PC-9 (cell line): ENCODE data around the gene TMCC2.

Source experiments
- EZH2 ChIP-seq: fragments of 200-600 bp; sonication (generic); IDR thresholded peaks from 2 replicates; pipeline ENCODE4 v1.8.0; 2017; ENCODE audit warnings: antibody characterized with exemption, low read depth
- TF ChIP-seq, protein P1 (sequence below): fragments of 200-600 bp; sonication (generic); conservative IDR thresholded peaks from 2 replicates; pipeline ENCODE4 v1.6.1; 2017; ENCODE audit warnings: mixed run types, antibody characterized with exemption, mild to moderate bottlenecking, moderate library complexity

- TF ChIP-seq, protein P1, sequence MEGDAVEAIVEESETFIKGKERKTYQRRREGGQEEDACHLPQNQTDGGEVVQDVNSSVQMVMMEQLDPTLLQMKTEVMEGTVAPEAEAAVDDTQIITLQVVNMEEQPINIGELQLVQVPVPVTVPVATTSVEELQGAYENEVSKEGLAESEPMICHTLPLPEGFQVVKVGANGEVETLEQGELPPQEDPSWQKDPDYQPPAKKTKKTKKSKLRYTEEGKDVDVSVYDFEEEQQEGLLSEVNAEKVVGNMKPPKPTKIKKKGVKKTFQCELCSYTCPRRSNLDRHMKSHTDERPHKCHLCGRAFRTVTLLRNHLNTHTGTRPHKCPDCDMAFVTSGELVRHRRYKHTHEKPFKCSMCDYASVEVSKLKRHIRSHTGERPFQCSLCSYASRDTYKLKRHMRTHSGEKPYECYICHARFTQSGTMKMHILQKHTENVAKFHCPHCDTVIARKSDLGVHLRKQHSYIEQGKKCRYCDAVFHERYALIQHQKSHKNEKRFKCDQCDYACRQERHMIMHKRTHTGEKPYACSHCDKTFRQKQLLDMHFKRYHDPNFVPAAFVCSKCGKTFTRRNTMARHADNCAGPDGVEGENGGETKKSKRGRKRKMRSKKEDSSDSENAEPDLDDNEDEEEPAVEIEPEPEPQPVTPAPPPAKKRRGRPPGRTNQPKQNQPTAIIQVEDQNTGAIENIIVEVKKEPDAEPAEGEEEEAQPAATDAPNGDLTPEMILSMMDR, result no peak
- no peak for TF ChIP-seq EZH2
Measured at GRCh38 chr1:205271745-205272144, 44.0 kb downstream of the TMCC2 start.
